ENCODE data around the gene ZDHHC11.
"Not testable (repeated sequence)": the region's sequence is repeated elsewhere in the genome, so short reads cannot be mapped to it uniquely, and the experiment has no call there.

DNA sequence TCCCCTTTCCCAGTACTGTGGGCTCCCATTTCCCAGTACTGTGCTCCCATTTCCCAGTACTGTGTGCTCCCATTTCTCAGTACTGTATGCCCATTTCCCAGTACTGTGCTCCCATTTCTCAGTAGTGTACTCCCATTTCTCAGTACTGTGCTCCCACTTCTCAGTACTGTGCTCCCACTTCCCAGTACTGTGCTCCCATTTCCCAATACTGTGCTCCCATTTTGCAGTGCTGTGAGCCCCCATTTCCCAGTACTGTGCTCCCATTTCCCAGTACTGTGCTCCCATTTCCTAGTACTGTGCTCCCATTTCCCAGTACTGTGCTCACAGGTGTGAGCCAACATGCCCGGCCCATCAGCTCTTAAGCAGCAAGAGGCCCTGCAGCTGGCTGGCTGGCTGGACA is 54.9 kb downstream of the ZDHHC11 start:
- TF ChIP-seq, protein P1, sequence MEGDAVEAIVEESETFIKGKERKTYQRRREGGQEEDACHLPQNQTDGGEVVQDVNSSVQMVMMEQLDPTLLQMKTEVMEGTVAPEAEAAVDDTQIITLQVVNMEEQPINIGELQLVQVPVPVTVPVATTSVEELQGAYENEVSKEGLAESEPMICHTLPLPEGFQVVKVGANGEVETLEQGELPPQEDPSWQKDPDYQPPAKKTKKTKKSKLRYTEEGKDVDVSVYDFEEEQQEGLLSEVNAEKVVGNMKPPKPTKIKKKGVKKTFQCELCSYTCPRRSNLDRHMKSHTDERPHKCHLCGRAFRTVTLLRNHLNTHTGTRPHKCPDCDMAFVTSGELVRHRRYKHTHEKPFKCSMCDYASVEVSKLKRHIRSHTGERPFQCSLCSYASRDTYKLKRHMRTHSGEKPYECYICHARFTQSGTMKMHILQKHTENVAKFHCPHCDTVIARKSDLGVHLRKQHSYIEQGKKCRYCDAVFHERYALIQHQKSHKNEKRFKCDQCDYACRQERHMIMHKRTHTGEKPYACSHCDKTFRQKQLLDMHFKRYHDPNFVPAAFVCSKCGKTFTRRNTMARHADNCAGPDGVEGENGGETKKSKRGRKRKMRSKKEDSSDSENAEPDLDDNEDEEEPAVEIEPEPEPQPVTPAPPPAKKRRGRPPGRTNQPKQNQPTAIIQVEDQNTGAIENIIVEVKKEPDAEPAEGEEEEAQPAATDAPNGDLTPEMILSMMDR (optimal IDR thresholded peaks at IDR 0.05 in 1 of 3, IDR thresholded peaks at IDR 0.05 in 1 of 3, conservative IDR thresholded peaks at IDR 0.05 in 1 of 3; ENCODE audit: extremely low read depth in 1 of 3, insufficient read depth in 2 of 3, low read length in 3 of 3) = not testable (repeated sequence)
- TF ChIP-seq EZH2 (IDR thresholded peaks at IDR 0.05; ENCODE audit: low read length) = not testable (repeated sequence)

All from keratinocyte (primary cell).